Spinal cord (tissue), 10 donors: ENCODE data around the gene NEURL1. TPM values are rescaled to one million over a fixed set of nuclear protein-coding genes. Genes with fewer than 3 reads are reported as not detected.

Source experiments
- DNase-seq, 6 donors: peaks; one replicate each; pipeline versions ENCODE4 v3.0.0 to v3.0.0-alpha.2; 2013 to 2015; ENCODE audit warnings: low spot score in 6 of 6, low read depth in 4 of 6
- H3K27ac ChIP-seq: one replicate; pipeline ENCODE4 v1.5.1; 2013; ENCODE audit warnings: low read depth, low read length, control low read depth
- H3K27me3 ChIP-seq: one replicate; pipeline ENCODE4 v1.6.1; 2013; ENCODE audit warnings: low read length; ENCODE audit not compliant: control insufficient read depth, insufficient read depth
- H3K36me3 ChIP-seq: one replicate; pipeline ENCODE4 v1.6.1; 2013; ENCODE audit warnings: low read length; ENCODE audit not compliant: control insufficient read depth, insufficient read depth
- H3K4me1 ChIP-seq: one replicate; pipeline ENCODE4 v1.6.1; 2013; ENCODE audit warnings: low read length; ENCODE audit not compliant: control insufficient read depth, insufficient read depth
- H3K4me3 ChIP-seq: one replicate; pipeline ENCODE4 v1.5.1; 2013; ENCODE audit warnings: low read depth, low read length, control low read depth
- H3K9me3 ChIP-seq: one replicate; pipeline ENCODE4 v1.6.1; 2013; ENCODE audit warnings: low read length; ENCODE audit not compliant: control insufficient read depth, insufficient read depth
- WGBS: methylation state at CpG from one replicate; pipeline ENCODE4 v1.1.5; 2013; ENCODE audit warnings: missing lambda C conversion rate; ENCODE audit not compliant: insufficient coverage; 5-methylcytosine and 5-hydroxymethylcytosine counted together
- polyA plus RNA-seq, 2 donors: library from polyadenylated mRNA; unstranded; fragments of 120-200 nt; gene quantifications; one replicate each; pipeline ENCODE4 v1.2.1, GENCODE V29; 2013; ENCODE audit not compliant: insufficient read length in 2 of 2
- total RNA-seq, 2 donors: library from RNA; depleted of rRNA in 1 of 2; stranded (reverse); fragments of 120-200 nt in 1 of 2; fragments of >200 nt in 1 of 2; gene quantifications; one replicate each; pipeline versions ENCODE4 v1.2.3 to v1.2.4, GENCODE V29; 2013 to 2014
- donor health status: healthy.

NEURL1 gene
- total and polyA plus RNA-seq, 4 donors: 7.3 to 34.8 (median 18.2) TPM

GRCh38 chr10:103620891-103621782 lies 127.6 kb downstream of the NEURL1 start:
- WGBS: 91% methylated on average over 14 of the region's 15 CpGs
- peaks cover 75% of the 10 kb centered on the region for H3K4me1 ChIP-seq

GRCh38 chr10:103621783-103622125 lies 128.2 kb downstream of the NEURL1 start:
- H3K4me1 ChIP-seq: peaks cover 74% of the 10 kb centered on the region
- peak overlapping the region; percentile 80 for H3K27ac ChIP-seq

More at GRCh38 chr10:103620891-103621782, 127.6 kb downstream of the NEURL1 start:
- Histone ChIP-seq H3K9me3 (no peaks in the 10 kb centered on the region), H3K27me3 (no peaks in the 10 kb centered on the region), H3K4me3 (no peak overlapping the region), H3K36me3 (peaks cover 63% of the 10 kb centered on the region), H3K27ac (peak overlapping the region; percentile 80)
- DNase-seq: no peak

GRCh38 chr10:103622286-103622685 lies 128.8 kb downstream of the NEURL1 start:
- Histone ChIP-seq H3K9me3 (no peaks in the 10 kb centered on the region), H3K27me3 (no peaks in the 10 kb centered on the region), H3K36me3 (peaks cover 66% of the 10 kb centered on the region), H3K4me3 (no peak overlapping the region), H3K4me1 (peaks cover 74% of the 10 kb centered on the region), H3K27ac (peak overlapping the region; percentile 80)
- no peak for DNase-seq
- 78% methylated on average over 14 of the region's 18 CpGs for WGBS

More at GRCh38 chr10:103621783-103622125, 128.2 kb downstream of the NEURL1 start:
- no peak overlapping the region for H3K4me3 ChIP-seq
- no peaks in the 10 kb centered on the region for H3K9me3 ChIP-seq
- peaks cover 64% of the 10 kb centered on the region for H3K36me3 ChIP-seq
- H3K27me3 ChIP-seq: no peaks in the 10 kb centered on the region
- peak in 1 of 6 donors; percentile 83 for DNase-seq
- WGBS: 47% methylated on average over 3 of the region's 4 CpGs

- Histone ChIP-seq H3K9me3 (no peaks in the 10 kb centered on the region), H3K27me3 (no peaks in the 10 kb centered on the region), H3K4me3 (no peak overlapping the region), H3K36me3 (peaks cover 62% of the 10 kb centered on the region), H3K27ac (peak overlapping the region; percentile 80), H3K4me1 (peaks cover 68% of the 10 kb centered on the region)
- WGBS: 82% methylated on average over 9 of the region's 11 CpGs
- no peak for DNase-seq
Observed at GRCh38 chr10:103622935-103623574, 129.6 kb downstream of the NEURL1 start.

- peak in 1 of 6 donors; percentile 66 for DNase-seq
- no peaks in the 10 kb centered on the region for H3K9me3 ChIP-seq
- 53% methylated on average over 10 of the region's 11 CpGs for WGBS
- peaks cover 45% of the 10 kb centered on the region for H3K36me3 ChIP-seq
- H3K27me3 ChIP-seq: no peaks in the 10 kb centered on the region
- H3K27ac ChIP-seq: no peak overlapping the region
- H3K4me1 ChIP-seq: peaks cover 43% of the 10 kb centered on the region
- no peak overlapping the region for H3K4me3 ChIP-seq
Observed at GRCh38 chr10:103626178-103626577, 132.7 kb downstream of the NEURL1 start.

GRCh38 chr10:103627111-103627892 lies 133.8 kb downstream of the NEURL1 start:
- peaks cover 32% of the 10 kb centered on the region for H3K4me1 ChIP-seq
- no peak for DNase-seq
- no peaks in the 10 kb centered on the region for H3K27me3 ChIP-seq
- H3K9me3 ChIP-seq: no peaks in the 10 kb centered on the region
- WGBS: 79% methylated on average over 22 of the region's 22 CpGs
- no peak overlapping the region for H3K27ac ChIP-seq
- H3K4me3 ChIP-seq: no peak overlapping the region
- H3K36me3 ChIP-seq: peaks cover 36% of the 10 kb centered on the region

- 96% methylated on average over 12 of the region's 13 CpGs for WGBS
- Histone ChIP-seq H3K27ac (no peak overlapping the region), H3K27me3 (no peaks in the 10 kb centered on the region), H3K4me3 (no peak overlapping the region), H3K36me3 (peaks cover 31% of the 10 kb centered on the region), H3K4me1 (peaks cover 26% of the 10 kb centered on the region), H3K9me3 (no peaks in the 10 kb centered on the region)
- no peak for DNase-seq
Observed at GRCh38 chr10:103627893-103628292, 134.4 kb downstream of the NEURL1 start.

GRCh38 chr10:103629581-103629980 lies 136.1 kb downstream of the NEURL1 start:
- DNase-seq: no peak
- Histone ChIP-seq H3K9me3 (no peaks in the 10 kb centered on the region), H3K36me3 (peaks cover 26% of the 10 kb centered on the region), H3K4me3 (no peak overlapping the region), H3K27me3 (no peaks in the 10 kb centered on the region), H3K27ac (no peak overlapping the region), H3K4me1 (peaks cover 18% of the 10 kb centered on the region)
- WGBS: no CpG with 5 or more reads among the region's 3 CpGs

- peaks cover 21% of the 10 kb centered on the region for H3K4me1 ChIP-seq
- peaks cover 20% of the 10 kb centered on the region for H3K36me3 ChIP-seq
- 62% methylated on average over 1 of the region's 1 CpG for WGBS
- no peak for DNase-seq
- no peaks in the 10 kb centered on the region for H3K9me3 ChIP-seq
- H3K27me3 ChIP-seq: no peaks in the 10 kb centered on the region
- no peak overlapping the region for H3K4me3 ChIP-seq
- no peak overlapping the region for H3K27ac ChIP-seq
Observed at GRCh38 chr10:103630156-103630555, 136.7 kb downstream of the NEURL1 start.
